HG03565 (cell line): ENCODE measurements around the gene CDH13.

Experiments
- ATAC-seq: cut with Tn5 transposase; IDR thresholded peaks from one replicate; pipeline ENCODE4 v1.9.1; 2021; ENCODE audit warnings: mild to moderate bottlenecking, moderate library complexity; ENCODE audit not compliant: unreplicated experiment

Gene CDH13

GRCh38 chr16:83768986-83769385, 1142.2 kb downstream of the CDH13 start:
- no peak for ATAC-seq

GRCh38 chr16:83769397-83770008, 1142.7 kb downstream of the CDH13 start:
- no peak for ATAC-seq

- ATAC-seq: no peak
These were observed 1144.7 kb downstream of the CDH13 start for GRCh38 chr16:83771306-83771942.

GRCh38 chr16:83772806-83773205, 1146.0 kb downstream of the CDH13 start:
- ATAC-seq: no peak

- no peak for ATAC-seq
These were observed 1147.3 kb downstream of the CDH13 start for GRCh38 chr16:83774066-83774465.

- no peak for ATAC-seq
These were observed 1150.2 kb downstream of the CDH13 start for GRCh38 chr16:83776944-83777343.

GRCh38 chr16:83779886-83780285, 1153.1 kb downstream of the CDH13 start:
- ATAC-seq: no peak

GRCh38 chr16:83785455-83785854, 1158.7 kb downstream of the CDH13 start:
- no peak for ATAC-seq

GRCh38 chr16:83789642-83790401, 1163.1 kb downstream of the CDH13 start:
- ATAC-seq: no peak

GRCh38 chr16:83791916-83792315, 1165.1 kb downstream of the CDH13 start:
- ATAC-seq: no peak

- no peak for ATAC-seq
These were observed 1165.6 kb downstream of the CDH13 start for GRCh38 chr16:83792391-83792790.

- ATAC-seq: no peak
These were observed 1166.4 kb downstream of the CDH13 start for GRCh38 chr16:83793179-83793578.

GRCh38 chr16:83794860-83795554, 1168.2 kb downstream of the CDH13 start:
- ATAC-seq: no peak

GRCh38 chr16:83797013-83797412, 1170.2 kb downstream of the CDH13 start:
- no peak for ATAC-seq

GRCh38 chr16:83799336-83799735, 1172.6 kb downstream of the CDH13 start:
- ATAC-seq: no peak

- ATAC-seq: peak; percentile 35
These were observed 1175.4 kb downstream of the CDH13 start for GRCh38 chr16:83802135-83802534.

- no peak for ATAC-seq
These were observed 1175.9 kb downstream of the CDH13 start for GRCh38 chr16:83802554-83803205.

- ATAC-seq: no peak
These were observed 1177.0 kb downstream of the CDH13 start for GRCh38 chr16:83803811-83804210.

- ATAC-seq: no peak
These were observed 1177.6 kb downstream of the CDH13 start for GRCh38 chr16:83804366-83804765.

GRCh38 chr16:83806036-83806435, 1179.3 kb downstream of the CDH13 start:
- peak; percentile 25 for ATAC-seq

GRCh38 chr16:83806731-83807130, 1180.0 kb downstream of the CDH13 start:
- no peak for ATAC-seq
